ENCODE measurements around the gene RERG. TPM values are rescaled to one million over a fixed set of nuclear protein-coding genes. Genes with fewer than 3 reads are reported as not detected.

The RERG gene
- polyA plus RNA-seq, 1 donor from 2014 or later = 0.87 TPM

DNA sequence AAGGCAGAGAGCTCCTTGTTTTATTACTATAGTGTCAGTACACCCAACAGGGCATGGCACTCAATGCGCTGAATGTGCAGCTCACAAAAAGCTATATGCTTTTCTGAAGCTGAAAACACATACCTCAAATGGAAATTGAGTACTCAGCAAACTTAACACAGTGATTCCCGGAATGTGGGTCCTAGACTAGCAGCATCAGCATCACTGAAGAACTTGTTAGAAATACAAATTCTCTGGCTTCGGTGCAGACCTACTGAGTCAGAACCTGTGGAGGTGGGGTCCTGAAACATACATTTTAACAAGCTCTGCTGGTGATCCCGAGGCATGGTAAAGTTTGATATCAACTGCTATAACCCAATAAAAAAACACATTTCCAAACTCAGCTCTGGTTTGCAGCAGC, 14.9 kb downstream of the RERG start:
- Histone ChIP-seq H2AFZ (ENCODE audit: low read depth, low read length) (no peak overlapping the region), H3K4me3 (ENCODE audit: low read length) (no peak overlapping the region), H3K36me3 (ENCODE audit: insufficient read depth, low read length) (no peaks in the 10 kb centered on the region), H3K9ac (ENCODE audit: low read length) (no peak overlapping the region), H3F3A (ENCODE audit: insufficient read depth, low read length, poor library complexity, severe bottlenecking) (no peaks in the 10 kb centered on the region), H3K4me2 (ENCODE audit: low read length) (no peak overlapping the region), H3K9me2 (ENCODE audit: insufficient read depth, low read length) (no peaks in the 10 kb centered on the region), H3K9me3 (ENCODE audit: low read length) (no peaks in the 10 kb centered on the region), H4K20me1 (ENCODE audit: insufficient read depth) (no peaks in the 10 kb centered on the region), H3K27ac (ENCODE audit: low read length) (no peak overlapping the region), H3K79me2 (replicated peaks; ENCODE audit: insufficient read depth, low read length) (no peaks in the 10 kb centered on the region), H3K27me3 (ENCODE audit: insufficient read depth, low read depth, low read length) (no peaks in the 10 kb centered on the region)
- no peak for TF ChIP-seq RAD21 (conservative IDR thresholded peaks at IDR 0.05)
- no peak for TF ChIP-seq EZH2 (IDR thresholded peaks at IDR 0.05; ENCODE audit: borderline replicate concordance, insufficient read depth, low read length, poor library complexity, severe bottlenecking)
- TF ChIP-seq POLR2AphosphoS5 (IDR thresholded peaks at IDR 0.05) = no peak
- TF ChIP-seq, protein P1, sequence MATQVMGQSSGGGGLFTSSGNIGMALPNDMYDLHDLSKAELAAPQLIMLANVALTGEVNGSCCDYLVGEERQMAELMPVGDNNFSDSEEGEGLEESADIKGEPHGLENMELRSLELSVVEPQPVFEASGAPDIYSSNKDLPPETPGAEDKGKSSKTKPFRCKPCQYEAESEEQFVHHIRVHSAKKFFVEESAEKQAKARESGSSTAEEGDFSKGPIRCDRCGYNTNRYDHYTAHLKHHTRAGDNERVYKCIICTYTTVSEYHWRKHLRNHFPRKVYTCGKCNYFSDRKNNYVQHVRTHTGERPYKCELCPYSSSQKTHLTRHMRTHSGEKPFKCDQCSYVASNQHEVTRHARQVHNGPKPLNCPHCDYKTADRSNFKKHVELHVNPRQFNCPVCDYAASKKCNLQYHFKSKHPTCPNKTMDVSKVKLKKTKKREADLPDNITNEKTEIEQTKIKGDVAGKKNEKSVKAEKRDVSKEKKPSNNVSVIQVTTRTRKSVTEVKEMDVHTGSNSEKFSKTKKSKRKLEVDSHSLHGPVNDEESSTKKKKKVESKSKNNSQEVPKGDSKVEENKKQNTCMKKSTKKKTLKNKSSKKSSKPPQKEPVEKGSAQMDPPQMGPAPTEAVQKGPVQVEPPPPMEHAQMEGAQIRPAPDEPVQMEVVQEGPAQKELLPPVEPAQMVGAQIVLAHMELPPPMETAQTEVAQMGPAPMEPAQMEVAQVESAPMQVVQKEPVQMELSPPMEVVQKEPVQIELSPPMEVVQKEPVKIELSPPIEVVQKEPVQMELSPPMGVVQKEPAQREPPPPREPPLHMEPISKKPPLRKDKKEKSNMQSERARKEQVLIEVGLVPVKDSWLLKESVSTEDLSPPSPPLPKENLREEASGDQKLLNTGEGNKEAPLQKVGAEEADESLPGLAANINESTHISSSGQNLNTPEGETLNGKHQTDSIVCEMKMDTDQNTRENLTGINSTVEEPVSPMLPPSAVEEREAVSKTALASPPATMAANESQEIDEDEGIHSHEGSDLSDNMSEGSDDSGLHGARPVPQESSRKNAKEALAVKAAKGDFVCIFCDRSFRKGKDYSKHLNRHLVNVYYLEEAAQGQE (IDR thresholded peaks at IDR 0.05; ENCODE audit: borderline replicate concordance) = no peak
- no peak for TF ChIP-seq SMC3 (conservative IDR thresholded peaks at IDR 0.05; ENCODE audit: poor library complexity)
- TF ChIP-seq EP300 (conservative IDR thresholded peaks at IDR 0.05; ENCODE audit: poor library complexity, severe bottlenecking) = no peak
- no peak for TF ChIP-seq TAF1 (IDR thresholded peaks at IDR 0.05; ENCODE audit: low read depth)
- no peak for TF ChIP-seq CTCF (IDR thresholded peaks at IDR 0.05; ENCODE audit: poor library complexity, severe bottlenecking)
- no peak for TF ChIP-seq MXI1 (conservative IDR thresholded peaks at IDR 0.05; ENCODE audit: poor library complexity, severe bottlenecking)

DNA sequence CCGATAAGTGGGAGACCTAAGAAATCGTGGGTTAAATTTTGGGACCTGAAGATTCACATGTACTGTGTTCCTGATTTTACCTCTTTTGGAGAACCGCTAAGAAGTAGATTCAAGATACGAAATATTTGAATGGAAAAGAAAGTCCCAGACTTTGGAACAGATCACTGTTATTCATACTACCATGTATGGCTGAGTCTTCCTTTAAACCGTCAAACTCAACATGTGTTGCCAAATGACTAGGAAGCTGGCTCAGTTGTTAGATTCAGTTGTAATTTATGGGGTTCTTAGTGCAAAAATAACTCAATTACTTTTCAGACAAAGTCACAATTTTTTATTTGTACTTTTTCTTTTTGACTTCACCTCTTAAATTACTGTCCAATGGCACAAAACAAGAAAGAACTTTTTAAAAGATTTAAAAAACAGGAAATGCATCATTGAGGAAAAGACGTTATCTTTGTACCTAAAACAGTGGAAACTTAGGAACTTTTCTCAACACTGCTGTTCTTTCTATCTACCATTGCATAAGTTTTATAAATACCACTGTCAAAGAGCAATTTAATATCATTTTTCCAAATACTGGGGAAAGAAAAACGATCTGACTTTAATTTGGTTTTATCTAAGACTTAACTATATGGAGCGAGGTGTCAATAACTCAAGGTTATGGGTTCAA, 15.7 kb downstream of the RERG start:
- H3F3A ChIP-seq (ENCODE audit: insufficient read depth, low read length, poor library complexity, severe bottlenecking) = no peaks in the 10 kb centered on the region
- no peak overlapping the region for H3K9ac ChIP-seq (ENCODE audit: low read length)
- H3K79me2 ChIP-seq (replicated peaks; ENCODE audit: insufficient read depth, low read length) = no peaks in the 10 kb centered on the region
- no peaks in the 10 kb centered on the region for H4K20me1 ChIP-seq (ENCODE audit: insufficient read depth)
- H3K4me2 ChIP-seq (ENCODE audit: low read length) = no peak overlapping the region
- H3K9me3 ChIP-seq (ENCODE audit: low read length) = no peaks in the 10 kb centered on the region
- no peak overlapping the region for H2AFZ ChIP-seq (ENCODE audit: low read depth, low read length)
- no peaks in the 10 kb centered on the region for H3K27me3 ChIP-seq (ENCODE audit: insufficient read depth, low read depth, low read length)
- no peak overlapping the region for H3K4me3 ChIP-seq (ENCODE audit: low read length)
- no peaks in the 10 kb centered on the region for H3K36me3 ChIP-seq (ENCODE audit: insufficient read depth, low read length)
- no peaks in the 10 kb centered on the region for H3K9me2 ChIP-seq (ENCODE audit: insufficient read depth, low read length)
- H3K27ac ChIP-seq (ENCODE audit: low read length) = no peak overlapping the region
- no peak for TF ChIP-seq EP300 (conservative IDR thresholded peaks at IDR 0.05; ENCODE audit: poor library complexity, severe bottlenecking)
- no peak for TF ChIP-seq MXI1 (conservative IDR thresholded peaks at IDR 0.05; ENCODE audit: poor library complexity, severe bottlenecking)
- no peak for TF ChIP-seq POLR2AphosphoS5 (IDR thresholded peaks at IDR 0.05)
- no peak for TF ChIP-seq SMC3 (conservative IDR thresholded peaks at IDR 0.05; ENCODE audit: poor library complexity)
- TF ChIP-seq EZH2 (IDR thresholded peaks at IDR 0.05; ENCODE audit: borderline replicate concordance, insufficient read depth, low read length, poor library complexity, severe bottlenecking) = no peak
- no peak for TF ChIP-seq CTCF (IDR thresholded peaks at IDR 0.05; ENCODE audit: poor library complexity, severe bottlenecking)
- TF ChIP-seq RAD21 (conservative IDR thresholded peaks at IDR 0.05) = no peak
- TF ChIP-seq TAF1 (IDR thresholded peaks at IDR 0.05; ENCODE audit: low read depth) = no peak
- TF ChIP-seq, protein P1 (IDR thresholded peaks at IDR 0.05; ENCODE audit: borderline replicate concordance) = no peak

Data from neural cell (in vitro differentiated cells).